ENCODE measurements around the gene NHERF2. TPM values are rescaled to one million over a fixed set of nuclear protein-coding genes. Genes with fewer than 3 reads are reported as not detected.

Gene NHERF2
- total RNA-seq, 1 experiment from 2014 or later: 104 TPM

- H3K9me3 ChIP-seq (ENCODE audit: insufficient read depth, low read depth): no peaks in the 10 kb centered on the region
- 0 out of 2 replicates have a peak, but pooled peaks cover 3% of the 10 kb centered on the region for H3F3A ChIP-seq (ENCODE audit: insufficient read depth, low read depth)
- ChIA-PET POLR2A (ENCODE audit: unreplicated experiment) (no interaction called here), CTCF (no interaction called here)
- H3K36me3 ChIP-seq (ENCODE audit: low read depth): no peaks in the 10 kb centered on the region
- no peak overlapping the region for H3K27ac ChIP-seq
- TF ChIP-seq CTCF (conservative IDR thresholded peaks at IDR 0.05): no peak
- no peak for TF ChIP-seq EZH2 (IDR thresholded peaks at IDR 0.05; ENCODE audit: low read depth)
- no peaks in the 10 kb centered on the region for H3K9me2 ChIP-seq (ENCODE audit: insufficient read depth)
- H3K4me1 ChIP-seq (replicated peaks; ENCODE audit: insufficient read depth): no peaks in the 10 kb centered on the region
- no peak overlapping the region for H3K4me3 ChIP-seq
- H2AFZ ChIP-seq: no peak overlapping the region
- no peaks in the 10 kb centered on the region for H3K79me2 ChIP-seq (ENCODE audit: low read depth)
- H4K20me1 ChIP-seq (ENCODE audit: insufficient read depth): no peaks in the 10 kb centered on the region
- BruUV-seq (replicated peaks): no TSS peak
- H3K27me3 ChIP-seq (ENCODE audit: insufficient read depth, low read depth): no peaks in the 10 kb centered on the region
- no peak for DNase-seq
- H3K4me2 ChIP-seq: no peak overlapping the region
- intact Hi-C loops (cut with micrococcal nuclease; ENCODE audit: unreplicated experiment): no loop called here
Observed at GRCh38 chr16:2066139-2066538, 39.4 kb downstream of the NHERF2 start.

GRCh38 chr16:2070576-2071453, 44.1 kb downstream of the NHERF2 start:
- no peaks in the 10 kb centered on the region for H3K9me3 ChIP-seq (ENCODE audit: insufficient read depth, low read depth)
- no peak overlapping the region for H3K27ac ChIP-seq
- no peaks in the 10 kb centered on the region for H3K4me1 ChIP-seq (replicated peaks; ENCODE audit: insufficient read depth)
- no peaks in the 10 kb centered on the region for H3K79me2 ChIP-seq (ENCODE audit: low read depth)
- H3K27me3 ChIP-seq (ENCODE audit: insufficient read depth, low read depth): no peaks in the 10 kb centered on the region
- H3K36me3 ChIP-seq (ENCODE audit: low read depth): no peaks in the 10 kb centered on the region
- TF ChIP-seq CTCF (conservative IDR thresholded peaks at IDR 0.05) (no peak), EZH2 (IDR thresholded peaks at IDR 0.05; ENCODE audit: low read depth) (no peak)
- H3K4me2 ChIP-seq: no peak overlapping the region
- ChIA-PET POLR2A (ENCODE audit: unreplicated experiment) (no interaction called here), CTCF (no interaction called here)
- 0 out of 2 replicates have a peak, but pooled peaks cover 2% of the 10 kb centered on the region for H3F3A ChIP-seq (ENCODE audit: insufficient read depth, low read depth)
- H2AFZ ChIP-seq: no peak overlapping the region
- DNase-seq: no peak
- BruUV-seq (replicated peaks): no TSS peak
- no peaks in the 10 kb centered on the region for H3K9me2 ChIP-seq (ENCODE audit: insufficient read depth)
- no peak overlapping the region for H3K4me3 ChIP-seq
- H4K20me1 ChIP-seq (ENCODE audit: insufficient read depth): no peaks in the 10 kb centered on the region
- intact Hi-C loops (cut with micrococcal nuclease; ENCODE audit: unreplicated experiment): no loop called here

- H3F3A ChIP-seq (ENCODE audit: insufficient read depth, low read depth): no peaks in the 10 kb centered on the region
- H2AFZ ChIP-seq: no peak overlapping the region
- BruUV-seq (replicated peaks): no TSS peak
- no peaks in the 10 kb centered on the region for H3K4me1 ChIP-seq (replicated peaks; ENCODE audit: insufficient read depth)
- H3K4me3 ChIP-seq: no peak overlapping the region
- ChIA-PET POLR2A (ENCODE audit: unreplicated experiment) (no interaction called here), CTCF (interaction anchor here (1.0 kb wide), 1 partner anchor 49 kb away, joined by 9 read pairs; no protein-coding TSS in a partner anchor)
- H3K9me3 ChIP-seq (ENCODE audit: insufficient read depth, low read depth): no peaks in the 10 kb centered on the region
- H3K9me2 ChIP-seq (ENCODE audit: insufficient read depth): no peaks in the 10 kb centered on the region
- no peak overlapping the region for H3K27ac ChIP-seq
- no peak for TF ChIP-seq CTCF (conservative IDR thresholded peaks at IDR 0.05)
- no peak for TF ChIP-seq EZH2 (IDR thresholded peaks at IDR 0.05; ENCODE audit: low read depth)
- H3K27me3 ChIP-seq (ENCODE audit: insufficient read depth, low read depth): no peaks in the 10 kb centered on the region
- no peaks in the 10 kb centered on the region for H3K36me3 ChIP-seq (ENCODE audit: low read depth)
- H3K4me2 ChIP-seq: no peak overlapping the region
- DNase-seq: no peak
- intact Hi-C loops (cut with micrococcal nuclease; ENCODE audit: unreplicated experiment): no loop called here
- no peaks in the 10 kb centered on the region for H3K79me2 ChIP-seq (ENCODE audit: low read depth)
- H4K20me1 ChIP-seq (ENCODE audit: insufficient read depth): no peaks in the 10 kb centered on the region
Observed at GRCh38 chr16:2071454-2072202, 44.9 kb downstream of the NHERF2 start.

Measured in PC-9 (cell line).